Uterus (tissue), 2 donors: ENCODE results near the gene LRP1.

Experiments used
- CTCF ChIP-seq, 4 experiments: fragments of 200-600 bp in 2 of 4; fragments of 450-650 bp in 2 of 4; sonication (generic) in 2 of 4; IDR thresholded peaks; one replicate each; pipeline ENCODE4 v1.5.1; 2016 to 2019; ENCODE audit warnings: antibody characterized with exemption in 4 of 4, mild to moderate bottlenecking in 2 of 4, moderate library complexity in 1 of 4
- POLR2A ChIP-seq, 2 donors: fragments of 450-650 bp; IDR thresholded peaks; one replicate each; pipeline ENCODE4 v1.6.1; 2016; ENCODE audit warnings: antibody characterized with exemption in 2 of 2, mild to moderate bottlenecking in 1 of 2, moderate library complexity in 1 of 2

- TF ChIP-seq CTCF (IDR thresholded peaks at IDR 0.05) (no peak), POLR2A (IDR thresholded peaks at IDR 0.05) (no peak)
Observed at GRCh38 chr12:57091638-57092528, 36.4 kb upstream of the LRP1 start.
